Measurements from ENCODE around the gene ZP1. TPM values are rescaled to one million over a fixed set of nuclear protein-coding genes. Genes with fewer than 3 reads are reported as not detected.

Gene ZP1
- total and polyA plus RNA-seq, 10 of the 15 experiments (the other 5 are each of a cell fraction or from before 2014, with no cell fraction given): not detected

DNA sequence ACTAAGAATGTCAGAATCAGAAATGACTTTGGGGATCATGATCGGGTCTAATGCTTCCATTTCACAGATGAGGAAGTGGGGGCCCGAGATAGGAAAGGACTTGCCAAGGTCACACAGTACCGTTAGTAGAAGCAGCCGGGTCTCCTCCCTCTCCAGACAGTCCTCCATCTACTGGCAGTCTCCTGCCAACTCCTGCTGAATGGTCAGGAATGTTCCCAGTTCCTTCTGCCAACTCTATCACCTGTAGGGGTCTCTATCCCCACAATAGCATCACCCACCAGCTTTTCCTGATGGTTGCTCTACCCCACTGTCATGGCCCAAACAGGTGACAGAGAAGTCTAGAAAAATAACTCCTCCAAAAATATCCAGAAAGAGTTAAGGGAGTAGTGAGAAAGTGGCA is 49.3 kb upstream of the ZP1 start:
- FAIRE-seq (no peak), DNase-seq (ENCODE audit: low read depth, low spot score) (no peak), ATAC-seq (no peak)
- peaks cover 9% of the 10 kb centered on the region for H3K9me3 ChIP-seq (replicated peaks; ENCODE audit: control insufficient read depth, insufficient read depth, low read length)
- no peak overlapping the region for H3K27ac ChIP-seq (ENCODE audit: control insufficient read depth, insufficient read depth)
- H3K27me3 ChIP-seq (replicated peaks in 1 of 2; ENCODE audit: control insufficient read depth in 2 of 2, insufficient read depth in 2 of 2, low read length in 1 of 2): no peaks in the 10 kb centered on the region
- BruUV-seq (replicated peaks): no TSS peak
- no peak overlapping the region for H3K9ac ChIP-seq (ENCODE audit: control insufficient read depth, insufficient read depth, low read length)
- 54% methylated on average over 4 of the region's 4 CpGs for WGBS (ENCODE audit: insufficient coverage, insufficient replicate concordance, low lambda C conversion rate, missing lambda C conversion rate)
- H3K4me3 ChIP-seq: no peak overlapping the region
- ChIA-PET POLR2A (no interaction called here), SMC1A (ENCODE audit: uncharacterized antibody, unreplicated experiment) (no interaction called here), RAD21 (ENCODE audit: unreplicated experiment) (interaction anchor here (1.0 kb wide), 1 partner anchor 13 kb away, joined by 3 read pairs; no protein-coding TSS in a partner anchor), CTCF (interaction anchor here (1.4 kb wide), 1 partner anchor 13 kb away, joined by 6 read pairs; no protein-coding TSS in a partner anchor)
- no peaks in the 10 kb centered on the region for H3K36me3 ChIP-seq (ENCODE audit: control insufficient read depth in 2 of 2, insufficient read depth in 2 of 2, low read length in 1 of 2)
- no peak overlapping the region for H3K4me2 ChIP-seq (ENCODE audit: control insufficient read depth, insufficient read depth)
- no peaks in the 10 kb centered on the region for H4K20me1 ChIP-seq (ENCODE audit: control insufficient read depth, insufficient read depth)
- TF ChIP-seq CEBPB (IDR thresholded peaks at IDR 0.05; ENCODE audit: borderline replicate concordance in 1 of 2, low read depth in 2 of 2, low read length in 2 of 2) (no peak), POLR2AphosphoS2 (IDR thresholded peaks at IDR 0.05; ENCODE audit: low read depth, low read length) (no peak), REST (IDR thresholded peaks at IDR 0.05; ENCODE audit: low read depth, low read length) (no peak), BACH1 (IDR thresholded peaks at IDR 0.05; ENCODE audit: borderline replicate concordance) (no peak), STAT1 (conservative IDR thresholded peaks at IDR 0.05) (no peak), ZNF24 (IDR thresholded peaks at IDR 0.05) (no peak)
- H2AFZ ChIP-seq (ENCODE audit: control insufficient read depth, low read depth, low read length): no peak overlapping the region
- in situ Hi-C loops (cut with MboI) (no loop called here), intact Hi-C loops (cut with micrococcal nuclease; ENCODE audit: unreplicated experiment) (no loop called here)
- no peaks in the 10 kb centered on the region for H3K4me1 ChIP-seq (ENCODE audit: control insufficient read depth, insufficient read depth, low read length)
- H3K79me2 ChIP-seq (ENCODE audit: control insufficient read depth, insufficient read depth, low read length): no peaks in the 10 kb centered on the region
